Hepatocyte (in vitro differentiated cells): ENCODE data around the gene SERPINI2.

Source experiments
- CTCF ChIP-seq: fragments of 200-600 bp; sonication (generic); IDR thresholded peaks from 2 replicates; pipeline ENCODE4 v1.5.1; 2016; ENCODE audit warnings: antibody characterized with exemption, mild to moderate bottlenecking; ENCODE audit not compliant: poor library complexity
- EZH2 ChIP-seq: fragments of 200-600 bp; sonication (generic); IDR thresholded peaks from 2 replicates; pipeline ENCODE4 v1.6.1; 2016; ENCODE audit warnings: antibody characterized with exemption, mild to moderate bottlenecking, borderline replicate concordance

- TF ChIP-seq CTCF (no peak), EZH2 (no peak)
Observed at GRCh38 chr3:167480748-167481147, 6.9 kb upstream of the SERPINI2 start.
